NCI-H2107 treated with DMSO at 0.1 percent for 48 hours (cell line): Measurements from ENCODE around the gene IBTK.
"Not testable (repeated sequence)": the region's sequence is repeated elsewhere in the genome, so short reads cannot be mapped to it uniquely, and the experiment has no call there.

ENCODE experiments used
- DNase-seq: peaks from one replicate; lab custom pipeline; 2025; ENCODE audit not compliant: unreplicated experiment; lab: John Stamatoyannopoulos, UW

Gene IBTK

DNA sequence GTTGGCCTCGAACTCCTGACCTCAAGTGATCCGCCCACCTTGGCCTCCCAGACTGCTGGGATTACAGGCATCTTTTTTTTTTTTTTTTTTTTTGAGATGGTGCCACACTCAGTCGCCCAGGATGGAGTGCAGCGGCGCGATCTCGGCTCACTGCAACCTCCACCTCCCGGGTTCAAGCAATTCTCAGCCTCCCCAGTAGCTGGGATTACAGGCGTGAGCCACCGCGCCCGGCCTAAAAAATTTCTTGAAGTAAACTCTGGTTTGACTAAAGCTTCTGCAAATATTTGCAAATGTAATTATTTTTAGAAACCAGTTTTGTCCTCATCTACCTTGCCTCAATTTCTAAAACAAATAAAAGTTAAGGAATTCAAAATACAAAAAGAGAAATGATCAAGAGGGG is 1.2 kb downstream of the IBTK start:
- no peak for DNase-seq

DNA sequence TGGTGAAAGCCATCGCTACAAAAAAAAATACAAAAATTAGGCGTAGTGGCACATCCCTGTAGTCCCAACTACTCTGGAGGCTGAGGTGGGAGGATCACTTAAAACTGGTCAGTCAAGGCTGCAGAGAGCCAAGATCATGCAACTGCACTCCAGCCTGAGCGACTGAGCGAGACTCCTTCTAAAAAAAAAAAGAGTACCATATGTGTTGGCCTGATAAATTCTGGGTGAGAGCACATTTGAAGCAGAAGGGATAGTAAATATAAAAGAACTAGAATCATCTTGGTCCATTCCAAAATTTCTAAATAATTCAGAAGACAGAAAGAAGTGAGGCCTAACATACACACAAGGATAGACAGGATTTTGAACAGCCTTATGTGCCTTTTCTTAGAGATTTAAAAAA is 2.2 kb downstream of the IBTK start:
- DNase-seq = no peak

GRCh38 chr6:82243884-82244283 is 3.7 kb downstream of the IBTK start:
- no peak for DNase-seq

DNA sequence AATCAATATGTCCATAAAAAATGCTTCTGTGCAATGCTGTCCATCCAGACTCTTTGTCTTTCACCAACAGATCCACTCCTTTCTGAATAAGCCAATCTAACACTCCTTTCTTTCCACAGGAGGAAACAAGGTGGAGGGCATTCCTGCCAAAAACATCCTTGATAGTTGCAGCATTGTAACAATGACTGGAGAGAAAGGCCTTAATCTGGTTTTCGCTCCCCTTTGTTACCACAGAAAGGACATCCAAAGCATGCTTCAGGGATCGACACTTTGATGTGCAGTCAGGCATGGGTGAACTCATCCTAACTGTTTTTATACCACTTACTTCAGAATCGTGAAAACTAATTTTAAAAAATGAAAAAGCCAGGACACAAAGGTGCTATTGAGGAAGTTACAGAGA is 7.4 kb downstream of the IBTK start:
- DNase-seq = no peak

DNA sequence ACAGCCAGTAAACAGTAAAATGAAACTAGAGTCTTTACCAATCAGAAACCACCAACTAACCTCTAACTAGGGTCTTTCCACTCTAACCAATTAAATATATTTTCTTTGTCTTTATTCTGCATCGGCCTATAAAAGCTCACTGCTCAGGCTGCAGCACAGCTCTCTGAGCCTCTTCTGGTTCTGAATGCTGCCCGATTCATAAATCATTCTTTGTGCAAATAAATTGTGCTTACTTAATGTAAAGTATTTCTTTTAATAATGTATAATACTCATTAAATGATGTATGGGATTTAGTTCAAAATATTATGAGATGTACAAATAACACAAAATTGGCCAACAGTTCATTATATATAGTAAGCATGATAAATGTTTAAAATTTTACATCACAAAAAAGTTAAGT is 7.9 kb downstream of the IBTK start:
- DNase-seq = no peak

- DNase-seq = no peak
Measured at GRCh38 chr6:82237013-82237412, 10.5 kb downstream of the IBTK start.

- DNase-seq = no peak
Measured at GRCh38 chr6:82227770-82228169, 19.8 kb downstream of the IBTK start.

DNA sequence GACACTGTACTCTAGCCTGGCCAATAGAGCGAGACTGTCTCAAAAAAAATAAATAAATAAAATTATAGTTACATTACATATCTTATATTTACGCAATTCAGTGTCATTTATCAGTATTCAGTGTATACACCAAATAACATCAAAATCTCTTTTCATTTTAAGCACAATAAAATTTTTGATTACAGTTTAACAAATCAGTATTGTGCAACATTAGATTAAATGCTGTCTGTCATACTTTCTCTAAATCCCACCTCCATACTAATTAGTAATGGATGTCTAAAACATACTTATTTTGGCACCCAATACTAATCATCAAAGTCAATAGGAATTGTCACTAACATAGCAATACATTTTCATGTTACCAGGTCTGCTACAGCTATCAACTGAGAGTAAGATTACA is 27.4 kb downstream of the IBTK start:
- no peak for DNase-seq

DNA sequence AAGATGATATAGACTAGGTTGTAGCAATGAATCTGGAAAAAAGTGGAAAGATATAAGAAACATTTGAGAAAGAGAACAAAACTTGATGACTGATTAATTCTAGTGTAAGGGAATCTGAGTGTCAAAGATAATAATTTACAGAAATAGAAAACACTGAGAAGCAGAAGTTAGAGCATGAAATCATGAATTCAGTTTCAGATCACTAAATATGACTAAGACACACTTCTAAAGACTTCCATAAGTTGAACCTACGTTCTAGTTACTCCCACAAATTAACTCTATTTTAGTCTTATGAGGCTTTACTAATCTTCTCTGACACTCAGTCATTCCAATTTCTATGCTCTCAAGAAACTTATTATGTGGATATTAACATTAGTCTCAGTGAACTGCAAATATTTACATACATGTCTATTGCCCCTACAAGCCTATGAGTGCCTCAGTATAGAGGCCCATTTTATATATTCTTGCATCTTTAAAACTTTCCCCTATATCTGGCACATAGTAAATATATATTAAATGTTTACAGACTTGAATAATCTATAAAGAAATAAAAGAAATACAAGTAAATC is 30.4 kb downstream of the IBTK start:
- DNase-seq = no peak

DNA sequence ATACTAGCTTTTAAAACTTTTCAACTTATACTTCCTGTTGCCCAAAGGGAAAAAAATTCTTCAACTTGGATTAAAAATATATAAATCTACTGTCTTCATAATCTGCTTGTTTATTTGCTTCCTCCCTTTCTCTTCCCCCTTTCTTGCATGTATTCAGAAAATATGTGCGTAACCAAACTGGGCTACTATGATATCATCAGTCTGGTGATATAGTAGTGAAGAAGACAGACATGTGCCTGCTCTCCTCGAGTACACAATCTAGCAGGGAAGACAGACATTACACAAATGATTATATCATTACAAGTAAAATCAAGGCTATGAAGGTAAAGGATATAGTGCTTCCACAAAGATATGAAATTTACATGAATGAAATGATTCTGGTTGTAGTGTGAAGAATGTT is 31.0 kb downstream of the IBTK start:
- DNase-seq = no peak

GRCh38 chr6:82211326-82211725 is 36.2 kb downstream of the IBTK start:
- no peak for DNase-seq

DNA sequence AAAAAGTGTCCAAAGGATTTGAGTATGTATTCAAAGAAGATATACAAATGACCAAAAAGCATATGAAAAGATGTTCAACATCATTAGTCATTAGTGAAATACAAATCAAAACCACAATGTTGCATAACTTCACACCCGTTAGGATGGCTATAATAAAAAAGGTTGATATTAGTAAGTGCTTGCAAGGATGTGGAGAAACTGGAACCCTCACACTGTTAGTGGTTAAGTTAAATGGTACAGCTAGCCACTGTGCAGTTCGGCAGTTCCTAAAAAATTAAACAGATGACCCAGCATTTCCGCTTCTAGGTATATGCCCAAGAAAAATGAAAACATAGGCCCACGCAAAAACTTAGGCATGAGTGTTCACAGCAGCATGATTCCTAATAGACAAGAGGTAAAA is 38.6 kb downstream of the IBTK start:
- DNase-seq = no peak

GRCh38 chr6:82205930-82206392 is 41.6 kb downstream of the IBTK start:
- DNase-seq = no peak

- DNase-seq = no peak
Measured at GRCh38 chr6:82204020-82204419, 43.5 kb downstream of the IBTK start.

GRCh38 chr6:82197784-82198183 is 49.8 kb downstream of the IBTK start:
- no peak for DNase-seq

- not testable (repeated sequence) for DNase-seq
Measured at GRCh38 chr6:82197245-82197644, 50.3 kb downstream of the IBTK start.

GRCh38 chr6:82196161-82196560 is 51.4 kb downstream of the IBTK start:
- no peak for DNase-seq

GRCh38 chr6:82195619-82196018 is 51.9 kb downstream of the IBTK start:
- no peak for DNase-seq

- DNase-seq = no peak
Measured at GRCh38 chr6:82185948-82186535, 61.5 kb downstream of the IBTK start.

- DNase-seq = no peak
Measured at GRCh38 chr6:82183642-82184282, 63.8 kb downstream of the IBTK start.

DNA sequence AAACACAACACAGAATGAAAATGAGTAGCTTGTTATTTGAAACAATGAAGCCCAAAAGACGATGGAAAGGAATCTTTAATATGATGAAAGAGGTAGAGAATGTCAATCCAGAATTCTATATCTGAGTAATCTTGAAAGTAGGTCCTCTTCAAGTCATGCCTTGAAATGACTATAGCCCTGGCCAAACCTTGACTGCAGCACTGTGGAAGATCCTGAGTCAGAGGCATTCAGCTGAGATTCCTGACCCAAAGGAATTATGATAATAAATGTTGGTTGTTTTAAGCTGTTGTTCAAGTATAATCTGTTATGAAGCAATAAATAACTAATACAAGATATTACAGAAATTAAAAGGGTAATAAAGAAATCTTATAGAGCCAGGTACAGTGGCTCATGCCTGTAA is 64.8 kb downstream of the IBTK start:
- DNase-seq = no peak

DNA sequence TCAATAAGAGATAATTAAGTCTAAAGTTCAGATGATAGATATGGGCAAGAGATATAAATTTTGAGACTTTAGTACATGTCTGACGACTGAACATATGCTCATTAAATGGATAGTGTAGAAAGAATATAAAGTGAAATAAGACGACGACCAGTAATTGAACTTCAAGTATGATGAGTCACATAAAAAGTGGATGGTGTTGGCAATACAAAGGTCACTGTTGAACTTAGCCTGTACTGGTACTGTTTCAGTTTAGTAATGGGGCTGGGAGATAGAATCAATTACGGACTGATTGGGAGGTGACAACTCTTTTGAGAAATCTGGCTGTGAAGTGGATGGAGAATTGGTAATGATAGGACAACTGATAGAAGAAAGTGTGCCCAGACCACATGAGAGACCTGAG is 68.1 kb downstream of the IBTK start:
- DNase-seq = no peak

- DNase-seq = no peak
Measured at GRCh38 chr6:82178759-82179112, 68.8 kb downstream of the IBTK start.
